Aorta (tissue), 5 donors: ENCODE measurements around the gene MIGA1. TPM values are rescaled to one million over a fixed set of nuclear protein-coding genes. Genes with fewer than 3 reads are reported as not detected.
"Not testable (repeated sequence)": the region's sequence is repeated elsewhere in the genome, so short reads cannot be mapped to it uniquely, and the experiment has no call there.

Experiments
- ATAC-seq: fragments of 200-7000 bp; cut with Tn5 transposase; one replicate; pipeline ENCODE4 v1.9.1; 2022; ENCODE audit warnings: moderate library complexity; ENCODE audit not compliant: low FRiP score
- DNase-seq, 2 donors: peaks; one replicate each; pipeline ENCODE4 v3.0.0-alpha.2; 2020
- H3K27ac ChIP-seq, 2 donors: one replicate each; pipeline ENCODE4 v1.5.1; 2013; ENCODE audit warnings: low read length in 2 of 2, mild to moderate bottlenecking in 2 of 2, moderate library complexity in 2 of 2, control low read depth in 1 of 2, inconsistent platforms in 1 of 2, low read depth in 1 of 2
- H3K27me3 ChIP-seq, 2 donors: one replicate each; pipeline ENCODE4 v1.6.1; 2013; ENCODE audit warnings: control low read depth in 1 of 2, low read length in 1 of 2, mild to moderate bottlenecking in 1 of 2, moderate library complexity in 1 of 2; ENCODE audit not compliant: insufficient read depth in 2 of 2, control insufficient read depth in 1 of 2
- H3K36me3 ChIP-seq, 2 donors: one replicate each; pipeline ENCODE4 v1.6.1; 2013; ENCODE audit warnings: control low read depth in 1 of 2, low read length in 1 of 2, mild to moderate bottlenecking in 1 of 2; ENCODE audit not compliant: insufficient read depth in 2 of 2, control insufficient read depth in 1 of 2
- H3K4me1 ChIP-seq, 2 donors: one replicate each; pipeline ENCODE4 v1.6.1; 2013; ENCODE audit warnings: low read length in 2 of 2, control low read depth in 1 of 2, mild to moderate bottlenecking in 1 of 2, moderate library complexity in 1 of 2; ENCODE audit not compliant: insufficient read depth in 2 of 2, control insufficient read depth in 1 of 2
- H3K4me3 ChIP-seq, 2 donors: one replicate each; pipeline ENCODE4 v1.5.1; 2013; ENCODE audit warnings: low read length in 2 of 2, control low read depth in 1 of 2, mild to moderate bottlenecking in 1 of 2
- H3K9me3 ChIP-seq: one replicate; pipeline ENCODE4 v1.6.1; 2013; ENCODE audit warnings: mild to moderate bottlenecking, low read length; ENCODE audit not compliant: control insufficient read depth
- WGBS, 2 donors: extraction: QIAGEN DNeasy Blood & Tissue Kit; methylation state at CpG; one replicate each; pipeline ENCODE4 v1.1.7; 2013; 5-methylcytosine and 5-hydroxymethylcytosine counted together
- intact Hi-C, 2 donors: fragments of 100-400 bp; cut with DNase I; formaldehyde crosslinking; loops; one replicate each; pipeline versions ENCODE4 v1.14.2 to v1.15.0; 2022
- polyA plus RNA-seq, 2 donors: library from polyadenylated mRNA; stranded (reverse); fragments of 200-250 nt; gene quantifications; one replicate each; pipeline ENCODE4 v1.2.3, GENCODE V29; 2013
- total RNA-seq, 2 donors: library from RNA; stranded (reverse); fragmentation: NEBNext Ultra II Directional; extraction: Animal tissue kit (Norgen Biotek cat#: 25700); gene quantifications; one replicate each; pipeline ENCODE4 v1.2.1, GENCODE V29; 2021
- donor health status: healthy with polysubstance abuse.
- donor health status: Bipolar disorder and iron deficiency.
- donor health status: DM: no; HTN: no; CAD: no.
- donor health status: DM: no; HTN: no; CAD: no.
- donor health status: DM: yes; HTN: yes; CAD: no.

The MIGA1 gene
- total and polyA plus RNA-seq, 4 donors: 2.5 to 22.0 (median 12.1) TPM

- 74 to 97% methylated on average over 2 of the region's 2 CpGs for WGBS, 2 donors
- DNase-seq, ATAC-seq, H3K9me3 ChIP-seq, H3K27ac ChIP-seq, H3K4me3 ChIP-seq, H3K36me3 ChIP-seq, H3K4me1 ChIP-seq, H3K27me3 ChIP-seq, intact Hi-C loops: not testable (repeated sequence)
These were observed 6.8 kb downstream of the MIGA1 start for GRCh38 chr1:77786093-77786741.

- no peaks in the 10 kb centered on the region for H3K4me1 ChIP-seq
- peaks cover 0 to 2% of the 10 kb centered on the region in 2 donors for H3K36me3 ChIP-seq
- WGBS, 2 donors: 96 to 97% methylated on average over 3 of the region's 3 CpGs
- no peak overlapping the region for H3K27ac ChIP-seq
- no peak for ATAC-seq
- H3K27me3 ChIP-seq: no peaks in the 10 kb centered on the region
- no peak overlapping the region for H3K4me3 ChIP-seq
- intact Hi-C loops: no loop called here
- H3K9me3 ChIP-seq: no peaks in the 10 kb centered on the region
- no peak for DNase-seq
These were observed 15.1 kb downstream of the MIGA1 start for GRCh38 chr1:77794550-77794949.

- H3K36me3 ChIP-seq: peaks cover 0 to 2% of the 10 kb centered on the region in 2 donors
- WGBS, 2 donors: 70 to 73% methylated on average over 5 of the region's 5 CpGs
- no peak overlapping the region for H3K4me3 ChIP-seq
- ATAC-seq (no peak), DNase-seq (no peak)
- intact Hi-C loops: no loop called here
- H3K4me1 ChIP-seq: no peaks in the 10 kb centered on the region
- H3K9me3 ChIP-seq: no peaks in the 10 kb centered on the region
- no peak overlapping the region for H3K27ac ChIP-seq
- H3K27me3 ChIP-seq: no peaks in the 10 kb centered on the region
These were observed 17.4 kb downstream of the MIGA1 start for GRCh38 chr1:77796695-77797405.

GRCh38 chr1:77797991-77798390 lies 18.5 kb downstream of the MIGA1 start:
- no peaks in the 10 kb centered on the region for H3K4me1 ChIP-seq
- no peak overlapping the region for H3K27ac ChIP-seq
- H3K36me3 ChIP-seq: peaks cover 0 to 2% of the 10 kb centered on the region in 2 donors
- ATAC-seq (no peak), DNase-seq (no peak)
- H3K9me3 ChIP-seq: no peaks in the 10 kb centered on the region
- H3K27me3 ChIP-seq: no peaks in the 10 kb centered on the region
- intact Hi-C loops: no loop called here
- H3K4me3 ChIP-seq: no peak overlapping the region

- WGBS, 2 donors: 91 to 92% methylated on average over 2 of the region's 2 CpGs
- peaks cover 0 to 2% of the 10 kb centered on the region in 2 donors for H3K36me3 ChIP-seq
- ATAC-seq: no peak
These were observed 22.6 kb downstream of the MIGA1 start for GRCh38 chr1:77802026-77802425.

GRCh38 chr1:77803371-77803770 lies 23.9 kb downstream of the MIGA1 start:
- no peak for DNase-seq
- H3K36me3 ChIP-seq: peaks cover 0 to 5% of the 10 kb centered on the region in 2 donors
- no peak overlapping the region for H3K27ac ChIP-seq
- 59 to 63% methylated on average over 2 of the region's 2 CpGs for whole genome bisulfite sequencing, 2 donors
- H3K9me3 ChIP-seq: no peaks in the 10 kb centered on the region
- H3K4me3 ChIP-seq: no peak overlapping the region
- H3K4me1 ChIP-seq: no peaks in the 10 kb centered on the region
- no peaks in the 10 kb centered on the region for H3K27me3 ChIP-seq
- intact Hi-C loops: no loop called here
- no peak for ATAC-seq

More at GRCh38 chr1:77802026-77802425, 22.6 kb downstream of the MIGA1 start:
- Histone ChIP-seq H3K27me3 (no peaks in the 10 kb centered on the region), H3K4me3 (no peak overlapping the region), H3K9me3 (no peaks in the 10 kb centered on the region), H3K4me1 (no peaks in the 10 kb centered on the region), H3K27ac (no peak overlapping the region)
- no peak for DNase-seq
- intact Hi-C loops: no loop called here

- H3K4me3 ChIP-seq, DNase-seq, H3K36me3 ChIP-seq, H3K27me3 ChIP-seq, H3K9me3 ChIP-seq, H3K27ac ChIP-seq, H3K4me1 ChIP-seq, intact Hi-C loops, ATAC-seq: not testable (repeated sequence)
- WGBS, 2 donors: 87 to 89% methylated on average over 1 of the region's 3 CpGs
These were observed 30.5 kb downstream of the MIGA1 start for GRCh38 chr1:77809787-77810462.

GRCh38 chr1:77811589-77811988 lies 32.1 kb downstream of the MIGA1 start:
- WGBS, 2 donors: 98 to 99% methylated on average over 11 to 14 of the region's 21 CpGs
- intact Hi-C loops, H3K27me3 ChIP-seq, H3K36me3 ChIP-seq, ATAC-seq, DNase-seq, H3K9me3 ChIP-seq, H3K27ac ChIP-seq, H3K4me3 ChIP-seq, H3K4me1 ChIP-seq: not testable (repeated sequence)
